C1 segment of cervical spinal cord (tissue), 14 donors: Measurements from ENCODE around the gene MYL11.
"Not testable (repeated sequence)": the region's sequence is repeated elsewhere in the genome, so short reads cannot be mapped to it uniquely, and the experiment has no call there.

Source experiments
- DNase-seq, 14 donors: peaks; one replicate each; lab custom pipeline; 2025; lab: John Stamatoyannopoulos, UW

The MYL11 gene

GRCh38 chr16:30374538-30374937 lies at the start of gene MYL11:
Gene MYL11 (plus strand): TSS chr16:30374802. CDS start chr16:30374858, 56 bp downstream.
- DNase-seq, result no peak

- peak in 4 of 14 donors; percentile 31 to 53 (median 45) for DNase-seq
These were observed 40.1 kb upstream of the MYL11 start for GRCh38 chr16:30334473-30334989.

- DNase-seq, result peak in 13 of 14 donors; percentile 23 to 84 (median 58)
These were observed 39.5 kb upstream of the MYL11 start for GRCh38 chr16:30335028-30335597.

GRCh38 chr16:30335598-30336474 lies 38.8 kb upstream of the MYL11 start:
- peak in 4 of 14 donors; percentile 36 to 51 (median 46) for DNase-seq

- DNase-seq, result not testable (repeated sequence)
These were observed 36.6 kb upstream of the MYL11 start for GRCh38 chr16:30337964-30338357.

GRCh38 chr16:30338715-30339114 lies 35.9 kb upstream of the MYL11 start:
- not testable (repeated sequence) for DNase-seq

- no peak for DNase-seq
These were observed 34.0 kb upstream of the MYL11 start for GRCh38 chr16:30340621-30341020.

- not testable (repeated sequence) for DNase-seq
These were observed 32.6 kb upstream of the MYL11 start for GRCh38 chr16:30341971-30342370.

GRCh38 chr16:30342751-30343490 lies 31.7 kb upstream of the MYL11 start:
- DNase-seq, result no peak

GRCh38 chr16:30343491-30343820 lies 31.1 kb upstream of the MYL11 start:
- DNase-seq, result not testable (repeated sequence)

GRCh38 chr16:30346286-30346685 lies 28.3 kb upstream of the MYL11 start:
- no peak for DNase-seq

- no peak for DNase-seq
These were observed 26.5 kb upstream of the MYL11 start for GRCh38 chr16:30348113-30348512.

GRCh38 chr16:30348929-30349328 lies 25.7 kb upstream of the MYL11 start:
- DNase-seq, result no peak

GRCh38 chr16:30349675-30350074 lies 24.9 kb upstream of the MYL11 start:
- no peak for DNase-seq

- no peak for DNase-seq
These were observed 24.3 kb upstream of the MYL11 start for GRCh38 chr16:30350134-30350871.

GRCh38 chr16:30351001-30351441 lies 23.6 kb upstream of the MYL11 start:
- DNase-seq, result no peak

- peak in 12 of 14 donors; percentile 30 to 92 (median 72) for DNase-seq
These were observed 22.8 kb upstream of the MYL11 start for GRCh38 chr16:30351586-30352419.

GRCh38 chr16:30352488-30353401 lies 21.9 kb upstream of the MYL11 start:
- DNase-seq, result no peak

- DNase-seq, result no peak
These were observed 21.0 kb upstream of the MYL11 start for GRCh38 chr16:30353438-30354129.
